Uterus (tissue), 4 donors: ENCODE data around the gene TRIAP1. TPM values are rescaled to one million over a fixed set of nuclear protein-coding genes. Genes with fewer than 3 reads are reported as not detected.

Experiments
- DNase-seq, 2 donors: peaks; one replicate each; pipeline ENCODE4 v3.0.0-alpha.2; 2019 to 2020
- H3K27ac ChIP-seq, 2 donors: fragments of 200-600 bp; sonication (generic); 1 replicate in 1 of 2; 2 replicates in 1 of 2; pipeline ENCODE4 v1.5.1; 2016 to 2018
- H3K27me3 ChIP-seq, 2 donors: fragments of 200-600 bp; sonication (generic); one replicate each; pipeline ENCODE4 v1.5.1; 2018 to 2019; ENCODE audit warnings: control low read depth in 1 of 2
- H3K36me3 ChIP-seq, 2 donors: fragments of 200-600 bp; sonication (generic); one replicate each; pipeline ENCODE4 v1.5.1; 2019; ENCODE audit warnings: control low read depth in 1 of 2
- H3K4me1 ChIP-seq, 2 donors: fragments of 200-600 bp; sonication (generic); one replicate each; pipeline ENCODE4 v1.5.1; 2018 to 2019; ENCODE audit warnings: control low read depth in 1 of 2
- H3K4me3 ChIP-seq, 2 donors: fragments of 200-600 bp; sonication (generic); 1 replicate in 1 of 2; 2 replicates in 1 of 2; pipeline ENCODE4 v1.5.1; 2018 to 2019; ENCODE audit warnings: mild to moderate bottlenecking in 1 of 2
- H3K9me3 ChIP-seq, 2 donors: fragments of 200-600 bp; sonication (generic); one replicate each; pipeline ENCODE4 v1.5.1; 2019; ENCODE audit warnings: control low read depth in 1 of 2
- POLR2A ChIP-seq, 2 donors: fragments of 450-650 bp; IDR thresholded peaks; one replicate each; pipeline ENCODE4 v1.6.1; 2016; ENCODE audit warnings: antibody characterized with exemption in 2 of 2, mild to moderate bottlenecking in 1 of 2, moderate library complexity in 1 of 2
- intact Hi-C: fragments of 100-400 bp; cut with DNase I; formaldehyde crosslinking; loops from one replicate; pipeline ENCODE4 v1.15.1; 2023; ENCODE audit warnings: low total_unique reads
- total RNA-seq, 4 donors: library from RNA; depleted of rRNA in 3 of 4; stranded (reverse); fragments of >200 nt in 3 of 4; gene quantifications; one replicate each; pipeline versions ENCODE4 v1.1.0 to v1.2.4, GENCODE V29; 2014 to 2023
- TF ChIP-seq, protein P1 (sequence below), 4 experiments: fragments of 200-600 bp in 2 of 4; fragments of 450-650 bp in 2 of 4; sonication (generic) in 2 of 4; IDR thresholded peaks; one replicate each; pipeline ENCODE4 v1.5.1; 2016 to 2019; ENCODE audit warnings: antibody characterized with exemption in 4 of 4, mild to moderate bottlenecking in 2 of 4, moderate library complexity in 1 of 4
- donor health status: DM: yes; HTN: yes; CAD: no.

TRIAP1 gene
- total RNA-seq, 4 donors from 2014 or later = 1.2 to 16.8 (median 8.0) TPM

DNA sequence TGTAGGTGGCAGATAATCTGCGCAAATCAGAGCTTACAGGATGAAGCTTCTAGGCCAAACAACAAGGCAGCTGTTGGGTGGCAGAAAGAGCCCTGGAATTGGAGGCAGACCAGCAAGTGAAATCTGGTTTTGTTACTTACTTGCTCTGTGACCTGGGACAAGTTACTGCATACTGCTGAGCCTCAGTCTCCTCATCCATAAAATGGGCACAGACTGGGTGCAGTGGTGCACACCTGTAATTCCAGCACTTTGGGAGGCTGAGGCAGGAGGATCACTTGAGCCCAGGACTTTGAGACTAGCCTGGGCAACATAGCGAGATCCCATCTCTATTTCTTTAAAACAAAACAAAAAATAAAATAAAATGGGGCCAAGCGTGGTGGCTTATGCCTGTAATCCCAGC, 39.6 kb downstream of the TRIAP1 start:
- TF ChIP-seq, protein P1, sequence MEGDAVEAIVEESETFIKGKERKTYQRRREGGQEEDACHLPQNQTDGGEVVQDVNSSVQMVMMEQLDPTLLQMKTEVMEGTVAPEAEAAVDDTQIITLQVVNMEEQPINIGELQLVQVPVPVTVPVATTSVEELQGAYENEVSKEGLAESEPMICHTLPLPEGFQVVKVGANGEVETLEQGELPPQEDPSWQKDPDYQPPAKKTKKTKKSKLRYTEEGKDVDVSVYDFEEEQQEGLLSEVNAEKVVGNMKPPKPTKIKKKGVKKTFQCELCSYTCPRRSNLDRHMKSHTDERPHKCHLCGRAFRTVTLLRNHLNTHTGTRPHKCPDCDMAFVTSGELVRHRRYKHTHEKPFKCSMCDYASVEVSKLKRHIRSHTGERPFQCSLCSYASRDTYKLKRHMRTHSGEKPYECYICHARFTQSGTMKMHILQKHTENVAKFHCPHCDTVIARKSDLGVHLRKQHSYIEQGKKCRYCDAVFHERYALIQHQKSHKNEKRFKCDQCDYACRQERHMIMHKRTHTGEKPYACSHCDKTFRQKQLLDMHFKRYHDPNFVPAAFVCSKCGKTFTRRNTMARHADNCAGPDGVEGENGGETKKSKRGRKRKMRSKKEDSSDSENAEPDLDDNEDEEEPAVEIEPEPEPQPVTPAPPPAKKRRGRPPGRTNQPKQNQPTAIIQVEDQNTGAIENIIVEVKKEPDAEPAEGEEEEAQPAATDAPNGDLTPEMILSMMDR (IDR thresholded peaks at IDR 0.05) = no peak
- no peak for TF ChIP-seq POLR2A (IDR thresholded peaks at IDR 0.05)
- Histone ChIP-seq H3K27me3 (no peaks in the 10 kb centered on the region), H3K27ac (no peak overlapping the region), H3K4me1 (no peaks in the 10 kb centered on the region), H3K4me3 (no peak overlapping the region), H3K9me3 (no peaks in the 10 kb centered on the region), H3K36me3 (no peaks in the 10 kb centered on the region)
- DNase-seq = no peak
- intact Hi-C loops = no loop called here

DNA sequence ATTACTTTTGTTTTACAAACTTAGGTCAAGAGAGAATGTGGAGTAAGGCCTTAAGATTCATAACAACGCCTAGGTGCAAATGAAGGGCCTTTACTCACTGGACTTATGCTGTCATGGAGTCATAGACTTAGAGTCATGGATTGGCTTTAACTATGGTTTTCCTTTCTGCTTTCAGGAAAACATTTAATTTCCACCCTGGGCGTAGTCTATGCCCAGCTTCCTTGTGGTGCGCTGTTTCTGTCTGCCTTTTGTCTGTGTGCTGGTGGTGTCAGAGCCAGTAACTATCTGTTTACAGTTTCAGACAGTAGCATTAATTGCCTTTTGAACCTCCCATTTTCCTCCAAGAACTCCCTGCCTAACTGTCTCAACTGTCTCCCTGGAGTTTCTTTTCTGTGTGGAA, 40.1 kb downstream of the TRIAP1 start:
- TF ChIP-seq, protein P1 (IDR thresholded peaks at IDR 0.05) = no peak
- TF ChIP-seq POLR2A (IDR thresholded peaks at IDR 0.05) = no peak
- no peak overlapping the region for H3K4me3 ChIP-seq
- DNase-seq = no peak
- H3K27ac ChIP-seq = no peak overlapping the region
- no peaks in the 10 kb centered on the region for H3K27me3 ChIP-seq
- no peaks in the 10 kb centered on the region for H3K4me1 ChIP-seq
- no peaks in the 10 kb centered on the region for H3K36me3 ChIP-seq
- intact Hi-C loops = no loop called here
- no peaks in the 10 kb centered on the region for H3K9me3 ChIP-seq

DNA sequence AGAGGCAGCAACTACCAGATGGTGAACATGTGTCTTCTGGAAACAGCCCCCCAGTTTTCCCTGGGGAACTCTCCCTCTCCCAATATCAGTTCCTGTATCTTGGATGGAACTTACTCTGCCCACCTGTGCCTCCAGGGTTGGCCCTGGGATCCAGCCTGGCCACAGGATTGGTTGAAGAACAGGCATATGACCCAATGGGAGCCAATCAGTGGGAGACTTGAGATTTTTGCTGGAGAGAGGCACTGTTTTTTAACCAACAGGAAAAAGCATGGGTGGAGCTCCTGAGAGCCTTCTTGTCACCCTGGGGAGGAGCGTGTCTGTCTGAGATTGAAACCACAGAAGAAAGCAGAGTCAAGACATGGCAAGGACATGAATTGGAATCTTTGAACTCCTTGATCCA, 41.9 kb downstream of the TRIAP1 start:
- Histone ChIP-seq H3K4me3 (no peak overlapping the region), H3K9me3 (no peaks in the 10 kb centered on the region), H3K27me3 (no peaks in the 10 kb centered on the region), H3K4me1 (no peaks in the 10 kb centered on the region), H3K27ac (no peak overlapping the region), H3K36me3 (no peaks in the 10 kb centered on the region)
- DNase-seq = no peak
- TF ChIP-seq POLR2A (IDR thresholded peaks at IDR 0.05) = no peak
- TF ChIP-seq, protein P1 (IDR thresholded peaks at IDR 0.05) = no peak
- intact Hi-C loops = no loop called here

DNA sequence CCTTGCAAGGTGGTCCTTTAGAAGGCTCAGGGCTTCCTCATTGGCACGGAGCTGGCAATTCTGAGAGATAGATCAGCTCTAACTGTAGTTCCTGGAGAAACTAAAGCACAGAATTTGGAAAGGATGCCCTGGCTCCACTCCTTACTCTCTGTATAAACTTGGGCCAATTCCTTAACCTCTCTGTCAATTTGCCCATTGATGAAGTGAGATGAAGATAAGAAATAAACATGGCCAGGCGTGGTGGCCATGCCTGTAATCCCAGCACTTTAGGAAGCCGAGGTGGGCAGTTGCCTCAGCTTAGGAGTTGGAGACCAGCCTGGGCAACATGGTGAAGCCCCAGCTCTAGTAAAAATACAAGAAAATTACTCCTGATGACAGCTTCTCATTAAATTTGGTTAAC, 42.3 kb downstream of the TRIAP1 start:
- Histone ChIP-seq H3K9me3 (no peaks in the 10 kb centered on the region), H3K27ac (no peak overlapping the region), H3K36me3 (no peaks in the 10 kb centered on the region), H3K27me3 (no peaks in the 10 kb centered on the region), H3K4me3 (no peak overlapping the region), H3K4me1 (no peaks in the 10 kb centered on the region)
- DNase-seq = no peak
- intact Hi-C loops = no loop called here
- TF ChIP-seq, protein P1 (IDR thresholded peaks at IDR 0.05) = no peak
- no peak for TF ChIP-seq POLR2A (IDR thresholded peaks at IDR 0.05)

DNA sequence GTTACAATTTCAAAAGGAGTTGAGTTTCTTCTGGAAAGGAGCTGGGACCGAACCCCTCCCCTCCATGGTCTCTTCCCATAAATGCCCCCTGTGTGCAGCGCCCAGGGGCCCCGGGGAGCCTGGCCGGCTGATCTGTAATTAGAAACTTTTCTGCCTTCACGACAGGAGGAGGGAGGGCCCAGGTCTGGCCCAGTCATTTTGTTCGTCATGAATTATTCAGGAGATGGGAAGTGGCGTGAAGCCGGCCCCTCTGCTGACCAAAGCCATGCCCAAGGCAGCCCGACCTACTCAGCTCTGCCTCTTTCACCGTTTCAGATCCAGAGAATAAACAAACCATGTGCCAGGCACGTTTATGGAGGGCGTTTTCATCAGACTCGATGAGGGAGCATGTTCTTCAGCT, 44.0 kb downstream of the TRIAP1 start:
- intact Hi-C loops = no loop called here
- no peaks in the 10 kb centered on the region for H3K27me3 ChIP-seq
- no peaks in the 10 kb centered on the region for H3K4me1 ChIP-seq
- no peaks in the 10 kb centered on the region for H3K36me3 ChIP-seq
- H3K27ac ChIP-seq = no peak overlapping the region
- TF ChIP-seq, protein P1 (IDR thresholded peaks at IDR 0.05) = no peak
- no peak for TF ChIP-seq POLR2A (IDR thresholded peaks at IDR 0.05)
- no peak overlapping the region for H3K4me3 ChIP-seq
- DNase-seq = no peak
- no peaks in the 10 kb centered on the region for H3K9me3 ChIP-seq
